Panc1 (cell line): ENCODE measurements around the gene LRMDA.

ENCODE experiments used
- POLR2AphosphoS5 ChIP-seq: IDR thresholded peaks from 2 replicates; pipeline ENCODE4 v1.6.1; 2012; ENCODE audit warnings: mild to moderate bottlenecking, low read depth, low read length, moderate library complexity
- TF ChIP-seq, protein P1 (sequence below): fragments of 450-650 bp; IDR thresholded peaks from 2 replicates; pipeline ENCODE4 v1.5.1; 2017; ENCODE audit warnings: mild to moderate bottlenecking
- TF ChIP-seq, protein P2 (sequence below), 2 experiments: IDR thresholded peaks; 2 replicates each; pipeline ENCODE4 v1.6.1; 2011 to 2012; ENCODE audit warnings: low read depth in 2 of 2, control low read depth in 1 of 2, low read length in 1 of 2, mild to moderate bottlenecking in 1 of 2, moderate library complexity in 1 of 2; ENCODE audit not compliant: insufficient read depth in 1 of 2

DNA sequence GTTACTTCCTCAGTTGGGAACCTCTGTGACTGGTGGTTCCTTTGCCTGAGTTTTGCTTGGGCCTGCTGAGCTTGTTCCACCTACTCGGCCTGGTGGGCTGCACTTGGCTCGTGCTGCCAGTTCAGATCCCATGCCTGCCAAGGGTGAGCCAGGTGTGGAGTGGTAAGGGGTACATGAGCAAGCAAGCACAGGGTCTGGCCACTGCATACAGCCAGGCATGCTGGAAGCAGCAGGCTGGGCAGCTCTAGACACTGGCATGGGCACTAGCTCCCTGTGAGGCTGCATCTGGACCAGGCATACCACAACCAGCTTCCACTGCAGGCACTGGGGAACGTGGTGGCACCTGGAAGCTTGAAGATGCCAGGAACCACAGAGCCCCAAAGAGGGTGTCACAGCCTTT is 624.0 kb downstream of the LRMDA start:
- TF ChIP-seq POLR2AphosphoS5 = no peak
- TF ChIP-seq, protein P1, sequence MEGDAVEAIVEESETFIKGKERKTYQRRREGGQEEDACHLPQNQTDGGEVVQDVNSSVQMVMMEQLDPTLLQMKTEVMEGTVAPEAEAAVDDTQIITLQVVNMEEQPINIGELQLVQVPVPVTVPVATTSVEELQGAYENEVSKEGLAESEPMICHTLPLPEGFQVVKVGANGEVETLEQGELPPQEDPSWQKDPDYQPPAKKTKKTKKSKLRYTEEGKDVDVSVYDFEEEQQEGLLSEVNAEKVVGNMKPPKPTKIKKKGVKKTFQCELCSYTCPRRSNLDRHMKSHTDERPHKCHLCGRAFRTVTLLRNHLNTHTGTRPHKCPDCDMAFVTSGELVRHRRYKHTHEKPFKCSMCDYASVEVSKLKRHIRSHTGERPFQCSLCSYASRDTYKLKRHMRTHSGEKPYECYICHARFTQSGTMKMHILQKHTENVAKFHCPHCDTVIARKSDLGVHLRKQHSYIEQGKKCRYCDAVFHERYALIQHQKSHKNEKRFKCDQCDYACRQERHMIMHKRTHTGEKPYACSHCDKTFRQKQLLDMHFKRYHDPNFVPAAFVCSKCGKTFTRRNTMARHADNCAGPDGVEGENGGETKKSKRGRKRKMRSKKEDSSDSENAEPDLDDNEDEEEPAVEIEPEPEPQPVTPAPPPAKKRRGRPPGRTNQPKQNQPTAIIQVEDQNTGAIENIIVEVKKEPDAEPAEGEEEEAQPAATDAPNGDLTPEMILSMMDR = no peak
- TF ChIP-seq, protein P2, sequence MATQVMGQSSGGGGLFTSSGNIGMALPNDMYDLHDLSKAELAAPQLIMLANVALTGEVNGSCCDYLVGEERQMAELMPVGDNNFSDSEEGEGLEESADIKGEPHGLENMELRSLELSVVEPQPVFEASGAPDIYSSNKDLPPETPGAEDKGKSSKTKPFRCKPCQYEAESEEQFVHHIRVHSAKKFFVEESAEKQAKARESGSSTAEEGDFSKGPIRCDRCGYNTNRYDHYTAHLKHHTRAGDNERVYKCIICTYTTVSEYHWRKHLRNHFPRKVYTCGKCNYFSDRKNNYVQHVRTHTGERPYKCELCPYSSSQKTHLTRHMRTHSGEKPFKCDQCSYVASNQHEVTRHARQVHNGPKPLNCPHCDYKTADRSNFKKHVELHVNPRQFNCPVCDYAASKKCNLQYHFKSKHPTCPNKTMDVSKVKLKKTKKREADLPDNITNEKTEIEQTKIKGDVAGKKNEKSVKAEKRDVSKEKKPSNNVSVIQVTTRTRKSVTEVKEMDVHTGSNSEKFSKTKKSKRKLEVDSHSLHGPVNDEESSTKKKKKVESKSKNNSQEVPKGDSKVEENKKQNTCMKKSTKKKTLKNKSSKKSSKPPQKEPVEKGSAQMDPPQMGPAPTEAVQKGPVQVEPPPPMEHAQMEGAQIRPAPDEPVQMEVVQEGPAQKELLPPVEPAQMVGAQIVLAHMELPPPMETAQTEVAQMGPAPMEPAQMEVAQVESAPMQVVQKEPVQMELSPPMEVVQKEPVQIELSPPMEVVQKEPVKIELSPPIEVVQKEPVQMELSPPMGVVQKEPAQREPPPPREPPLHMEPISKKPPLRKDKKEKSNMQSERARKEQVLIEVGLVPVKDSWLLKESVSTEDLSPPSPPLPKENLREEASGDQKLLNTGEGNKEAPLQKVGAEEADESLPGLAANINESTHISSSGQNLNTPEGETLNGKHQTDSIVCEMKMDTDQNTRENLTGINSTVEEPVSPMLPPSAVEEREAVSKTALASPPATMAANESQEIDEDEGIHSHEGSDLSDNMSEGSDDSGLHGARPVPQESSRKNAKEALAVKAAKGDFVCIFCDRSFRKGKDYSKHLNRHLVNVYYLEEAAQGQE (IDR thresholded peaks at IDR 0.05; ENCODE audit: insufficient read depth in 1 of 2, low read depth in 2 of 2, low read length in 1 of 2) = no peak
